Suprapubic skin (tissue), 4 donors: Measurements from ENCODE around the gene ENTPD1. TPM values are rescaled to one million over a fixed set of nuclear protein-coding genes. Genes with fewer than 3 reads are reported as not detected.

Source experiments
- DNase-seq, 2 donors: peaks; one replicate each; pipeline ENCODE4 v3.0.0-alpha.2; 2019; ENCODE audit warnings: low spot score in 2 of 2
- H3K27ac ChIP-seq: fragments of 200-600 bp; sonication (generic); one replicate; pipeline ENCODE4 v1.5.1; 2019
- H3K27me3 ChIP-seq: fragments of 200-600 bp; sonication (generic); one replicate; pipeline ENCODE4 v1.5.1; 2019
- H3K36me3 ChIP-seq: fragments of 200-600 bp; sonication (generic); one replicate; pipeline ENCODE4 v1.5.1; 2019
- H3K4me1 ChIP-seq: fragments of 200-600 bp; sonication (generic); one replicate; pipeline ENCODE4 v1.5.1; 2019
- H3K4me3 ChIP-seq: fragments of 200-600 bp; sonication (generic); one replicate; pipeline ENCODE4 v1.5.1; 2019; ENCODE audit warnings: mild to moderate bottlenecking
- H3K9me3 ChIP-seq: fragments of 200-600 bp; sonication (generic); one replicate; pipeline ENCODE4 v1.5.1; 2019
- EP300 ChIP-seq: sonication (generic); formaldehyde crosslinking; IDR thresholded peaks from one replicate; pipeline ENCODE4 v1.6.1; 2017; ENCODE audit warnings: antibody characterized with exemption
- POLR2A ChIP-seq, 2 donors: fragments of 450-650 bp; IDR thresholded peaks; one replicate each; pipeline ENCODE4 v1.6.1; 2017; ENCODE audit warnings: antibody characterized with exemption in 2 of 2, mild to moderate bottlenecking in 2 of 2, moderate library complexity in 2 of 2
- POLR2AphosphoS5 ChIP-seq, 3 donors: sonication (generic); formaldehyde crosslinking; IDR thresholded peaks; one replicate each; pipeline ENCODE4 v1.6.1; 2017; ENCODE audit warnings: antibody characterized with exemption in 3 of 3
- WGBS: methylation state at CpG from one replicate; pipeline ENCODE4 v1.1.5; 2018; 5-methylcytosine and 5-hydroxymethylcytosine counted together
- total RNA-seq, 4 donors: library from RNA; depleted of rRNA; stranded (reverse); fragments of >200 nt; gene quantifications; one replicate each; pipeline ENCODE4 v1.1.0, GENCODE V29; 2016
- TF ChIP-seq, protein P1 (sequence below), 2 donors: fragments of 200-600 bp in 1 of 2; fragments of 450-650 bp in 1 of 2; sonication (generic) in 1 of 2; IDR thresholded peaks; one replicate each; pipeline ENCODE4 v1.5.1; 2016 to 2019; ENCODE audit warnings: antibody characterized with exemption in 2 of 2, mild to moderate bottlenecking in 1 of 2, moderate library complexity in 1 of 2

The ENTPD1 gene
- total RNA-seq, 4 donors from 2014 or later: 6.3 to 18.9 (median 12.5) TPM

GRCh38 chr10:95865814-95866466, 110.0 kb downstream of the ENTPD1 start:
- Histone ChIP-seq H3K9me3 (no peaks in the 10 kb centered on the region), H3K36me3 (peaks cover 13% of the 10 kb centered on the region), H3K27me3 (no peaks in the 10 kb centered on the region), H3K4me3 (no peak overlapping the region), H3K27ac (no peak overlapping the region), H3K4me1 (no peaks in the 10 kb centered on the region)
- WGBS: 71% methylated on average over 6 of the region's 6 CpGs
- DNase-seq: no peak
- TF ChIP-seq EP300 (no peak), POLR2A (IDR thresholded peaks at IDR 0.05) (no peak), POLR2AphosphoS5 (IDR thresholded peaks at IDR 0.05) (no peak)
- TF ChIP-seq, protein P1, sequence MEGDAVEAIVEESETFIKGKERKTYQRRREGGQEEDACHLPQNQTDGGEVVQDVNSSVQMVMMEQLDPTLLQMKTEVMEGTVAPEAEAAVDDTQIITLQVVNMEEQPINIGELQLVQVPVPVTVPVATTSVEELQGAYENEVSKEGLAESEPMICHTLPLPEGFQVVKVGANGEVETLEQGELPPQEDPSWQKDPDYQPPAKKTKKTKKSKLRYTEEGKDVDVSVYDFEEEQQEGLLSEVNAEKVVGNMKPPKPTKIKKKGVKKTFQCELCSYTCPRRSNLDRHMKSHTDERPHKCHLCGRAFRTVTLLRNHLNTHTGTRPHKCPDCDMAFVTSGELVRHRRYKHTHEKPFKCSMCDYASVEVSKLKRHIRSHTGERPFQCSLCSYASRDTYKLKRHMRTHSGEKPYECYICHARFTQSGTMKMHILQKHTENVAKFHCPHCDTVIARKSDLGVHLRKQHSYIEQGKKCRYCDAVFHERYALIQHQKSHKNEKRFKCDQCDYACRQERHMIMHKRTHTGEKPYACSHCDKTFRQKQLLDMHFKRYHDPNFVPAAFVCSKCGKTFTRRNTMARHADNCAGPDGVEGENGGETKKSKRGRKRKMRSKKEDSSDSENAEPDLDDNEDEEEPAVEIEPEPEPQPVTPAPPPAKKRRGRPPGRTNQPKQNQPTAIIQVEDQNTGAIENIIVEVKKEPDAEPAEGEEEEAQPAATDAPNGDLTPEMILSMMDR (IDR thresholded peaks at IDR 0.05): no peak

- peaks cover 18% of the 10 kb centered on the region for H3K36me3 ChIP-seq
- no peak overlapping the region for H3K27ac ChIP-seq
These were observed 110.5 kb downstream of the ENTPD1 start for GRCh38 chr10:95866467-95866842.

DNA sequence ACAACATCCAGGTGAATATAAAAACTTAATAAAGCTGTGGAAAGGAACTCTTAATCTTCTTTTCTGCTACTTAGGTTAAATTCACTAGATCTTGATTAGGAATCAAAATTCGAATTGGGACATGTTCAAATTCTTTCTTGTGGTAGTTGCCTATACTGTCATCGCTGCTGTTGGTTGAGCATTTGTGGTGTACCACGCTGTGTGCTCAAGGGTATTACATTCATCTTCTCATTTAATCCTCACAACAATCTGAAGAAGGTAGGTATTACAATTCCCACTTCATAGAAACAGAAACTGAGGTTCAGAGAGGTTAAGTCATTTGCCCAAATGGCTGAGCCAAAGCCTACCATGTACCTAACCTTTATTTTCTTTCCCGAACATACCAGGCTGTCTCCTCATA, 111.9 kb downstream of the ENTPD1 start:
- Histone ChIP-seq H3K36me3 (peaks cover 25% of the 10 kb centered on the region), H3K27me3 (no peaks in the 10 kb centered on the region), H3K4me1 (no peaks in the 10 kb centered on the region), H3K4me3 (no peak overlapping the region), H3K27ac (no peak overlapping the region), H3K9me3 (no peaks in the 10 kb centered on the region)
- TF ChIP-seq POLR2A (IDR thresholded peaks at IDR 0.05) (no peak), EP300 (no peak), POLR2AphosphoS5 (IDR thresholded peaks at IDR 0.05) (no peak)
- TF ChIP-seq, protein P1 (IDR thresholded peaks at IDR 0.05): no peak
- no peak for DNase-seq
- WGBS: 86% methylated on average over 4 of the region's 4 CpGs

More at GRCh38 chr10:95866467-95866842, 110.5 kb downstream of the ENTPD1 start:
- Histone ChIP-seq H3K4me1 (no peaks in the 10 kb centered on the region), H3K9me3 (no peaks in the 10 kb centered on the region), H3K4me3 (no peak overlapping the region), H3K27me3 (no peaks in the 10 kb centered on the region)
- WGBS: 69% methylated on average over 2 of the region's 2 CpGs
- no peak for DNase-seq
- TF ChIP-seq EP300 (no peak), POLR2AphosphoS5 (IDR thresholded peaks at IDR 0.05) (no peak), POLR2A (IDR thresholded peaks at IDR 0.05) (no peak)
- TF ChIP-seq, protein P1 (IDR thresholded peaks at IDR 0.05): no peak

DNA sequence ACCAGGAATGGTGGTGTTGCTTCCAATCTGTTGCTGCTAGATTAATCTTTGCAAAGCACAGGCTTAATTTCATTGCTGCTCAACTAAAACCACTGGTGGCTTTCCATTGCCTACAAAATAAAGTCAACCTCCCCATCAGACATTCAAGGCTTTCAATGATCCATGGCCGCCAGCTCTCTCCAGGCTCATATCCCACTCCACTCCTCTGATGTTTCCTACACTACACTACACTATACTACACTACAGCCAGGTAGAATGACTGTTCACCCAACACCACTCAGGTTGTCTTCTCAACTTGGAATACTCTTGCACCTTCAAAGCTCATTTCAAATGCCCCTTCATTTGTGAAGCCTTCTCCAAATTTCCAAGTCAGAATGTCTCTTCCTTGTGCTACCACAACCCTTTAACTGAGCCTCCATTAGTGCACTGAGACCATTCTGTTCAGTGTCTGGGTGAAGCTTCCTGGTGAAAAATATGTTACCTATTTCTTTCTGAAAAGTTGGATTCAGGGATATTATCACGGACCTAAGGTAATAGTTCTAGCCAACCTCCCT, 116.3 kb downstream of the ENTPD1 start:
- no peak overlapping the region for H3K4me3 ChIP-seq
- peaks cover 44% of the 10 kb centered on the region for H3K36me3 ChIP-seq
- H3K27me3 ChIP-seq: no peaks in the 10 kb centered on the region
- H3K27ac ChIP-seq: no peak overlapping the region
- WGBS: 94% methylated on average over 2 of the region's 2 CpGs
- H3K4me1 ChIP-seq: no peaks in the 10 kb centered on the region
- H3K9me3 ChIP-seq: no peaks in the 10 kb centered on the region
- DNase-seq: no peak
- TF ChIP-seq POLR2A (IDR thresholded peaks at IDR 0.05) (no peak), EP300 (no peak), POLR2AphosphoS5 (IDR thresholded peaks at IDR 0.05) (no peak)
- TF ChIP-seq, protein P1 (IDR thresholded peaks at IDR 0.05): no peak

- H3K27me3 ChIP-seq: no peaks in the 10 kb centered on the region
- no peaks in the 10 kb centered on the region for H3K4me1 ChIP-seq
- H3K9me3 ChIP-seq: no peaks in the 10 kb centered on the region
- WGBS: 96% methylated on average over 2 of the region's 2 CpGs
- no peak for DNase-seq
- H3K27ac ChIP-seq: no peak overlapping the region
- TF ChIP-seq POLR2A (IDR thresholded peaks at IDR 0.05) (no peak), EP300 (no peak), POLR2AphosphoS5 (IDR thresholded peaks at IDR 0.05) (no peak)
- TF ChIP-seq, protein P1 (IDR thresholded peaks at IDR 0.05): no peak
- H3K4me3 ChIP-seq: no peak overlapping the region
- peaks cover 41% of the 10 kb centered on the region for H3K36me3 ChIP-seq
These were observed 117.2 kb downstream of the ENTPD1 start for GRCh38 chr10:95873139-95873538.
